Memory B cell (primary cell): ENCODE data around the gene GPR89A.
"Not testable (repeated sequence)": the region's sequence is repeated elsewhere in the genome, so short reads cannot be mapped to it uniquely, and the experiment has no call there.

Source experiments
- ATAC-seq: fragments of 150-1000 bp; cut with Tn5 transposase; 2 replicates; pipeline ENCODE4 v1.10.0; 2021; ENCODE audit warnings: low read depth, mild to moderate bottlenecking, moderate library complexity
- DNase-seq, 2 donors: peaks; one replicate each; pipeline ENCODE4 v3.0.0; 2022; ENCODE audit warnings: low spot score in 2 of 2
- H3K27ac Mint-ChIP-seq: one replicate; pipeline ENCODE4 v1.8.0; 2022; ENCODE audit warnings: mild to moderate bottlenecking, moderate library complexity, mixed read lengths
- H3K27me3 Mint-ChIP-seq: one replicate; pipeline ENCODE4 v1.8.0; 2022; ENCODE audit warnings: mixed read lengths
- H3K36me3 Mint-ChIP-seq: one replicate; pipeline ENCODE4 v1.8.0; 2022; ENCODE audit warnings: mild to moderate bottlenecking, mixed read lengths
- H3K4me1 Mint-ChIP-seq: one replicate; pipeline ENCODE4 v1.8.0; 2022; ENCODE audit warnings: mixed read lengths
- H3K4me3 Mint-ChIP-seq: one replicate; pipeline ENCODE4 v1.8.0; 2022; ENCODE audit warnings: mild to moderate bottlenecking, moderate library complexity, mixed read lengths
- H3K9me3 Mint-ChIP-seq: one replicate; pipeline ENCODE4 v1.8.0; 2022; ENCODE audit warnings: mixed read lengths

GPR89A gene

DNA sequence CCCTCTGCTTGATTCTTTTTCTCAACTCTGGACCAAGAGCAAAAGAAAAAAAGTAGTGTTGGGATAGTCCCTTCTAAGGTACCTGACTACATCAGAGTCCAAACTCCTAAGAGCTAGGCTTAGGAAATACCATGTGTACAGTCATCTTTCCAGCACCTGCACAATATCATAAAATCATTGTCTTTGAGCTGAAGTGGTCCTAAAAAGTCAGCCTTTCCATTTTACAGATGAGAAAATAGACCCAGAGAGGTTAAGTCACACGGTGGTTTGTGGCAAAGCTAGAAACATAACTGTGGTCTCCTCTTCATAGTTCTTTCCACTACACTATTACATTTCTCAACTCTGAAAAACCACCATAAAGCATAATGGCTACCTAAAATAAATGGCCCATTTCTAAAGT lies 36.2 kb downstream of the GPR89A start:
- H3K27ac Mint-ChIP-seq: not testable (repeated sequence)

DNA sequence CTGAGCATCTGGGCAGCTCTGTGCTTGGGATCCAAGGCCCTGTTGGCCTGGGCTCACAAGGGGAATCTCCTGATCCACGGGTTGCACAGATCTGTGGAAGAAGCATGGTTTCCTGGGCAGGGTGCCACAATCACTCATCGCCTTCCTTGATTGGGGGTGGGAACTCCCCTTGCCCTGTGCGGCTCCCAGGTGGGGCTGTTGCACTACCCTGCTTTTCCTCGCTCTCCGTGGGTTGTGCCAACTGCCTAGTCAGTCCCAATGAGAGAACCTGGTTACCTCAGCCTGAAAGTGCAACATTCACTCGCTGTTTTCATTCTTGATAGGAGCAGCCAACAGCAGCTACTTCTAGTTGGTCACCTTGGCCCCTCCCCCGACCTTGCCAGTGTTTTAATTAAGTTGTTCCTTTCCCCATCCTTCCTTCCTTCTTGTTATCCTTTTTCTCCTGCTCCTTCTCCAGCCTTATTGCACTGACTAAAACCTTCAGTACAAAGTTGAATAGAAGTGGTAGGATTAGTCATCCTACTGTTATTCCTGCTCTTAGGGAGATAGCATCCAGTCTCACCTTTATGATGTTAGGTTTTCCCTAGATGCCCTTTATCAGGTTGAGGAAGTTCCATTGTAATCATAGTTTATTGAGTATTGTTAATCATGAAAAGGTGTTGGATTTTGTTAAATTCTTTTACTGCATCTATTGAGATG lies 48.6 kb downstream of the GPR89A start:
- DNase-seq, H3K4me3 Mint-ChIP-seq, ATAC-seq, H3K9me3 Mint-ChIP-seq, H3K4me1 Mint-ChIP-seq, H3K27me3 Mint-ChIP-seq, H3K27ac Mint-ChIP-seq: not testable (repeated sequence)
- H3K36me3 Mint-ChIP-seq: peaks cover 13% of the 10 kb centered on the region

More for the DNA sequence above, 36.2 kb downstream of the GPR89A start:
- DNase-seq, H3K36me3 Mint-ChIP-seq, H3K4me3 Mint-ChIP-seq, H3K4me1 Mint-ChIP-seq, ATAC-seq, H3K27me3 Mint-ChIP-seq, H3K9me3 Mint-ChIP-seq: not testable (repeated sequence)

DNA sequence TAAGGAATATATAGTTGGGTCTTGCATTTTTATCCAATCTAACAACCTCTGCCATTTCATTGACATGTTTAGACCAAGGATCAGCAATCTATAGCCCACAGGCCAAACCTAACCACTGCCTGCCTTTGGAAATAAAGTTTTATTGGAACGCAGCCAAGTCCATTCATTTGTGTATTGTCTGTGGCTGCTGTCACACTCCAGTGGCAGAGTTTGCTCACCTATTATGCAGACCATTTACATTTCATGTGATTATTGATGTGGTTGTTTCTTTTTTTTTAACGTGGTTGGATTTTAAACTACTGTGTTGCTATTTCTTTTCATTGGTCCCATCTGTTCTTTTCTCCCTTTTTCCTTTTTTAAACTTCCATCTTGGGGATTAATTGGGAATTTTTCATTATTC lies 54.7 kb downstream of the GPR89A start:
- not testable (repeated sequence) for DNase-seq, H3K4me1 Mint-ChIP-seq, H3K36me3 Mint-ChIP-seq, H3K27ac Mint-ChIP-seq, H3K9me3 Mint-ChIP-seq, H3K4me3 Mint-ChIP-seq, ATAC-seq, H3K27me3 Mint-ChIP-seq

DNA sequence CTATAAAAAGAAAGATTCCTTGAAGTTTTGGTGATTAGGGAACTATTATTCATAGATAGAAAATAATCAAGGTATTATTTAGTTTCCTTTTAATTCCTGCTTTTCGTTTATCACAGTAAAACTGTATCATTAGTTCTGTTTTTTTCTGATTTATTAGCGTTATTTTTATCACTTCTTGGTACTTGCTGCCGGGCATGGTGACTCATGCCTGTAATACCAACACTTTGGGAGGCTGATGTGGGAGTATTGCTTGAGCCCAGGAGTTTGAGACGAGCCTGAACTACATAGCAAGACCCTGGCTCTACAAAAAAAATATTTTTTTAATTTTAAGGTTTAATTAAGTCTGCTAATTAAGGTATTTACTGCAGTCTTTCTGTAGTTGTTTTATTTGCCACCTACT lies 57.2 kb downstream of the GPR89A start:
- not testable (repeated sequence) for DNase-seq, ATAC-seq, H3K27ac Mint-ChIP-seq, H3K4me3 Mint-ChIP-seq, H3K36me3 Mint-ChIP-seq, H3K9me3 Mint-ChIP-seq, H3K27me3 Mint-ChIP-seq, H3K4me1 Mint-ChIP-seq

DNA sequence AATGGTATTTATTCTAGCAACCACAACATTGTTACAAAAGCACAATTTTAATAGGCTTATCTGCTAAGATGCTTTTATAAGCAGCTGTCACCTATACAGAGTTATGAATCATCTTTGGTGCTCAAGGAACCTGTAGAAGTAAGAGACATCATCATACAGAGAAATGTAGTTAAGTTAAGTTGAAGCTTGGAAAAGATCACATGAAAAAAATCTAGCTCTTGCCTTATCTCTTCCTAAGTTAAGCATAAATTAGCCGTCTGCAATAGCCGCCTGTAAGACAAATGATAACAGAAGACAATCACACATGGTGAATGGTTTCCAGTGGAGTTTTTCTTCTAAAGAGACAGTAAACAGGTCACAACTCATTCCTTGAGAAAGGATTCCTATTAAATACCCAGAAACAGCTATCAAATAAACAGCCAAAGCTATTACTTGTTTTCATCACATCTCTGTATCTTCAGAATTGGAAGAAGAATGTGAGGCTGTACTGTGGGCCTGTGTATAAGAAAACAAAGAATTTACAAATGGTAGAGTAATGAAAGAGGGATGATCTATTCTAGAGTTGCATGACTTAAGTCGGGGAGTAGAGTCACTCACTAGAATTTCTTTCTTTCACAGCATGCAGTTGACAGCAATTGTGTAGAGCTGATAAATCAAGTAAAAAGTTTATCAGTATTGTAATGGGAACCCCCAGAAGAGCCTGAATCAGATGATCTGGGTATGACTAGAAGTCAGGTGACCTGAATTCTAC lies 63.4 kb downstream of the GPR89A start:
- not testable (repeated sequence) for H3K4me1 Mint-ChIP-seq, ATAC-seq, DNase-seq, H3K4me3 Mint-ChIP-seq, H3K27ac Mint-ChIP-seq, H3K9me3 Mint-ChIP-seq, H3K27me3 Mint-ChIP-seq
- H3K36me3 Mint-ChIP-seq: peaks cover 11% of the 10 kb centered on the region

DNA sequence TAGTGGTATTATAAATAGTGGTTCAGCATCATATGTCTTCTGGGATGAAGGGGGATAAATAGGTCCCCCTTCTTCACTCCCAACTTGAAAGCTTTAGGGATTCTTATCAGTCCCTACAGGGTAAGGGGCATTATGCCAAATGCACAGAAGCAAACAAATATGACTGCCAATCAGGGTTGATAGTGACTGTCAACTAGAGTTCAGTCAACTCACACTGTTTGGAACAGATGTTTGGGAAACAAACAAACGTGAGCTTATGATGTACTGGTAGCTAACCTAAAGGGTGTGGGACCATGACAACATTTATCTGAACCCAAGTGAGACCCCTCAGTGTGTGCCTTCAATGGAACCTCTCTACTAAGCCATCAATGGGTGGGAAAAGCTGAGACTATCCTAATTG lies 65.4 kb downstream of the GPR89A start:
- not testable (repeated sequence) for DNase-seq, H3K36me3 Mint-ChIP-seq, H3K27ac Mint-ChIP-seq, ATAC-seq, H3K4me3 Mint-ChIP-seq, H3K4me1 Mint-ChIP-seq, H3K9me3 Mint-ChIP-seq, H3K27me3 Mint-ChIP-seq

DNA sequence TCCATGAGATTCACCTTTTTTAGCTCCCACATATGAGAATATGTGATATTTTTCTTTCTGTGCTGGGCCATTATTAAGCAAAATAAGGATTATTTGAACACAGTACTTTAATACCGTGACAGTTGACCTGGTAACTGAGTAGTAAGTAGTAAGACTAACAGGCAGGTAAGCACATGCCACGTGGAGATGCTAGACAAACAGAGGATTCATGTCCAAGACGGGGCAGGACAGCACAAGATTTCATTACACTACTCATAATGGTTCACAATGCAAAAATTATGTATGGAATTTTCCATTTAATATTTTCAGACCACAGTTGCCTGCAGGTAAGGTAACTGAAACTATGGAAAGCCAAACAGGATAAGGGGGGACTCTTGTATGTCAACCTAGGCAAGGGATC lies 77.1 kb downstream of the GPR89A start:
- H3K4me1 Mint-ChIP-seq, H3K36me3 Mint-ChIP-seq, ATAC-seq, H3K4me3 Mint-ChIP-seq, DNase-seq, H3K9me3 Mint-ChIP-seq, H3K27ac Mint-ChIP-seq, H3K27me3 Mint-ChIP-seq: not testable (repeated sequence)

DNA sequence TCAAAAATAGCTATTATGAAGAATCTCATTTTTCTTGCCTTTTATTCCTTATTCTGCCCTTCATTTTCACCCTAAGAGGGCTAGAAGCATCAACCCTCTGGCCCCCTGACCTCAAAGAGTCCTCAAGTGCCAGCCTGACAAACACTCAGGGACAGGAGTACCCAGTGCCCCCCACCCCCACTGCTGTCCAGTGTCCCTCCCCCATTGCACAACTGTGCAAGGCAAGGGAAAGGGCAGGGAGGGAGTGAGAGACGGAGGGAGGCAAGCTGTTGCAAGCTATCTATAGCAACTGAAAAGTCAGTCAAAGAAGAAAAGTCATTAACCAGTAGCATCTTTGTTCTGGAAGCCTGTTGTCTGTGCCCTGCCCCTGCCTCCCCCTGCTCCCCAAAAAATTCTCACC lies 78.3 kb downstream of the GPR89A start:
- not testable (repeated sequence) for DNase-seq, ATAC-seq, H3K36me3 Mint-ChIP-seq, H3K4me3 Mint-ChIP-seq, H3K9me3 Mint-ChIP-seq, H3K27ac Mint-ChIP-seq, H3K27me3 Mint-ChIP-seq
- peaks cover 12% of the 10 kb centered on the region for H3K4me1 Mint-ChIP-seq

DNA sequence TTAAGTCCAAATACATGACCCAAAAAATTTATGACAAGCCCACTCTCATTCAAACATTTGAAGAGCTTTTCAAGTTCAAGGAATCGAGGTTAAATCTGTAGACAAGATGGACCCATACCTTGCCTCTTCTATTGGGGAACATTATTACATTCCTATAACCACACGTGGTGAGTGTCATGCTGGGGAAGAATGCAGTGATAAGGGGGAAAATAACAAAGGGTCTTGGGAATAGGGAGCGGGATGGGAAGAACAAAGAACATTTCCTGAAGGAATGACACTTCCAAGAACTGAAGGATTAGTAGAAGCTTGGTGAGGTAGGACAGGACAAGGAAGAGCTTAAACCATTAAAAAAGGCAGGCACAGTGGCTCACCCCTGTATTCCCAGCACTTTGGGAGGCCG lies 80.5 kb downstream of the GPR89A start:
- Mint-ChIP-seq H3K4me1 (peaks cover 12% of the 10 kb centered on the region), H3K9me3 (no peaks in the 10 kb centered on the region), H3K36me3 (peaks cover 1% of the 10 kb centered on the region), H3K27ac (no peak overlapping the region), H3K27me3 (no peaks in the 10 kb centered on the region), H3K4me3 (no peak overlapping the region)
- ATAC-seq: no peak
- DNase-seq: no peak

DNA sequence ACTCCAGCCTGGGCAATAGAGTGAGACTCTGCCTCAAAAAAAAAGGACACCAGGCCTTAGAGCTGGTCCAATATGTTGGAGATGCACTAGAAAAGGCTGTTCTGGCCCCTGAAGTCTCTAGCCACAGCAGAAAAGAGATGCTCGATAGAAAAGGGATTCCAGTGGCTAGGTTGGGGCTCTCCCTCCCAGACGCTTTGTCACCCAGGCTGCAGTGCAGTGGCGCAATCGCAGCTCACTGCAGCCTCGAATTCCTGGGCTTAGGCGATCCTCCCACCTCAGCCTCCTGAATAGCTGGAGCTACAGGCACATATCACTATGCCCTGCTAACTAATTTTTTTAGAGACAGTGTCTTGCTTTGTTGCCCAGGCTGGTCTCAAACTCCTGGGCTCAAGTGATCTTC lies 81.1 kb downstream of the GPR89A start:
- ATAC-seq (no peak), DNase-seq (no peak)
- no peak overlapping the region for H3K4me3 Mint-ChIP-seq
- H3K9me3 Mint-ChIP-seq: no peaks in the 10 kb centered on the region
- H3K27ac Mint-ChIP-seq: no peak overlapping the region
- peaks cover 12% of the 10 kb centered on the region for H3K4me1 Mint-ChIP-seq
- no peaks in the 10 kb centered on the region for H3K27me3 Mint-ChIP-seq
- peaks cover 1% of the 10 kb centered on the region for H3K36me3 Mint-ChIP-seq

DNA sequence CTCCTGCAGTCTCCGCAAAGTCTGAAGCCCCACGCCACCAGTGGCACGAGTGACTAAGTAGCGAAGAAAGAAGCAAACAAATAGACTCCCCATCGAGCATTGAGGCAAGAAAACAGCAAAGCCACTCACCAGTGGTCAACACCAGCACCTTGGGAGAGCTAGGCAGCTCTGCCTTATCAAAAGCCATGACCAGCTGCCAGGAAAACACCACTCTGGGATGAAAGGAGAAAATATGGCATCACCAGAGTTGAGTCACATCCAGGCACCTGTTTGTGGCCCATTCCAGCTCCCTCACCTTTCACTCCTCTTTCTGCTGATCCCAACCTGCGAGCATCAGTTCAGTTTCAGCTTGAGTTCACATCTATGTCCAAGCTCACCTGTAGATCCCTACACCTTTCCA lies 82.1 kb downstream of the GPR89A start:
- no peak overlapping the region for H3K4me3 Mint-ChIP-seq
- H3K27me3 Mint-ChIP-seq: peaks cover 3% of the 10 kb centered on the region
- ATAC-seq (no peak), DNase-seq (no peak)
- H3K27ac Mint-ChIP-seq: no peak overlapping the region
- H3K4me1 Mint-ChIP-seq: peaks cover 12% of the 10 kb centered on the region
- H3K36me3 Mint-ChIP-seq: peaks cover 1% of the 10 kb centered on the region
- no peaks in the 10 kb centered on the region for H3K9me3 Mint-ChIP-seq

DNA sequence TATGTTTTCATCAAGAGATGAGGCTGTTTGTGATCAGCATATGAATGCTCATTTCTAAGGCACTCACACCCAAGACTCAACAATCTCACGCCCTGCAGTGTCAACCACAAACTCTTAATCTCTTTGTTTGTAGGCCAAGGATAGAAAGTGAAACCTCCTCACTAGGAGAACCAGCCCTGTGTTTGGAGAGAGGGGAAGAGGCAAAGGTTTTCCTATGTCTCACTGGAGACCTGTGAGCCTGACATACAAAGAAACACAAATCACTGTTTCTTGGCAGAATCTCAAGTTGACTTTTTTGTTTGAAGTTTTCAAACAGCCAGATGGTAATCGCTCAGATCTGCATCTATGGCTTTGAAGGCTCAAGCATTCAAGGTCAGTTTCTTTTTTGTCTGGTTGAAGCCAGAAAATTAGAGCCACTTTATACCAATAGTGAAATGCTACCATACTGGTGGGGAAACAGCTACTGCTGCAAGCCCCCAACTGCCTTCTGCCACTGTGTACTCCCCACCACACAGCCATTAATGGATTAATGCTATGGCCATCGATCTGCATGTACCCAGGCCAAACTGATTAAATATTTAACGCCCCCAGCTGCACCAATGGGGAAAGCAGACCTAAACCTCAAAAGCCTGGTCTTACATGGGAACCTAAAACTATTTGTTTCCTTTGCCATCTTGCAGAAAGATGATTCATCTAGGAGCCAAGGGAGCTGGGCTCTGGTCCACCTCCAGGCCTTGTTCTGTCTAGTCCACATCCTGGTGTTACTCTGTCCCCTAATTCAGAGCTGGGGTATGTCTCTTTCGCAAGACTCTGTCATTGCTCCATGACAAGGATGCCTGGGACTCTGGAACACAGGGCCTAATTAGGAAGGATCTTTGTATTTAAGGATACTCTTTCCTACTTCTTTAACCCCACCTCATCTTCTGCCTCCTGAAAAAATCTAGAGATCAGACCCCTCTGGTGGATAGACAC lies 83.1 kb downstream of the GPR89A start:
- Mint-ChIP-seq H3K27ac (peak overlapping the region; percentile 32), H3K4me3 (no peak overlapping the region), H3K4me1 (peaks cover 14% of the 10 kb centered on the region), H3K36me3 (peaks cover 1% of the 10 kb centered on the region), H3K27me3 (peaks cover 3% of the 10 kb centered on the region), H3K9me3 (no peaks in the 10 kb centered on the region)
- peak; percentile 60 for ATAC-seq
- no peak for DNase-seq

DNA sequence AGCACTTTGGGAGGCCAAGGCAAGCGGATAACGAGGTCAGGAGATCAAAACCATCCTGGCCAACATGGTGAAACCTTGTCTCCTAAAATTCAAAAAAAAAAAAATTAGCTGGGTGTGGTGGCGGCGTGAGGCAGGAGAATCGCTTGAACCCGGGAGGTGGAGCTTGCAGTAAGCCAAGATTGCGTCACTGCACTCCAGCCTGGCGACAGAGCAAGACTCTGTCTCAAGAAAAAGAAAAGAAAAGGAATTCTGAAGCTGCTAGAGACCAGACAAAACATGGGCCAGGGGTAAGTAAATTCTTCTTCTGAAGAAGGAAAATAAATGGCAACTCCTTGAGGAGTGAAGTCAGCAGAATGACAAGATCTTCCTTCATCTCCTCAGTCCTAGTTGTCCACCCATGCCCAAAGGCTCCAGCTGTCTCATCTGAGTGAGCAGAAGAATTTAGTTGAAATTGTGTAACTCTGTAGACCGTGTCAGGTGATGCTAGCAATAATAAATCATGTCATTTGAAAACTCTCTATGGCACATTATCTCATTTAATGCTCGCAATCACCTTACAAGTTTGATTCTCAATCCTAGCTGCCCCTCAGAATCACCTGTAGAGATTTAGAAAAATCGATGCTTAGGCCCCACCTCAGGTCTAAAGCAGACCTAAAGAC lies 85.1 kb downstream of the GPR89A start:
- H3K27me3 Mint-ChIP-seq: peaks cover 6% of the 10 kb centered on the region
- ATAC-seq (no peak), DNase-seq (no peak)
- H3K36me3 Mint-ChIP-seq: no peaks in the 10 kb centered on the region
- H3K9me3 Mint-ChIP-seq: no peaks in the 10 kb centered on the region
- no peak overlapping the region for H3K4me3 Mint-ChIP-seq
- peaks cover 18% of the 10 kb centered on the region for H3K4me1 Mint-ChIP-seq
- no peak overlapping the region for H3K27ac Mint-ChIP-seq
